ENCODE results near the gene NUBP1.

The NUBP1 gene

GRCh38 chr16:10808850-10809249 lies 65.2 kb downstream of the NUBP1 start:
- DNase-seq = no peak

- no peak for DNase-seq
These were observed 66.1 kb downstream of the NUBP1 start for GRCh38 chr16:10809706-10810105.

- DNase-seq = no peak
These were observed 68.9 kb downstream of the NUBP1 start for GRCh38 chr16:10812312-10813098.

GRCh38 chr16:10813099-10813455 lies 69.4 kb downstream of the NUBP1 start:
- no peak for DNase-seq

GRCh38 chr16:10817514-10817913 lies 73.9 kb downstream of the NUBP1 start:
- DNase-seq = no peak

GRCh38 chr16:10817963-10818941 lies 74.6 kb downstream of the NUBP1 start, which contains the start of gene TVP23A:
TSS of gene TVP23A (minus strand) at chr16:10818794. CDS start at chr16:10818493, 301 bp downstream.
- DNase-seq = no peak

All from activated CD4-positive, alpha-beta T cell treated with anti-CD3 and anti-CD28 coated beads for 48 hours (primary cell).